Measurements from ENCODE around the gene TMEM229B.

DNA sequence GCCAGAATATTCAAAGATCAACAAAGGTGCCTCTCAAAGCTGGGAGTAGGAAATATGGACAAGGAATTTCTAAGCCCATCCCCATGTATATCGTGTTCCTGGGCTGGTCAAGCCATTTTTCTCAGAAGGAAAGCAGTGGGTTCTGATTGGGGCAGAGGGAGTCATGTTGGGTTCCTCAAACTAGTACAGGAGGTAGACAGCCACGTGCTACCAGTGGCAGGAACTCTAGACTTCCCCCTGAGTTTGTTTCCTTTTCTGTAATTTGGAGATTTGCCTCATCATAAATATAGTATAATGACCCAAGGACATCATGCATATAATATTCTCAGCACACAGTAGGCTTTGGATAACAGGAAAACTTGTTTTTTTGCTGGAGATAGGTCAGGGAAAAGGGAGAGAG is 28.2 kb upstream of the TMEM229B start:
- TF ChIP-seq, protein P1, sequence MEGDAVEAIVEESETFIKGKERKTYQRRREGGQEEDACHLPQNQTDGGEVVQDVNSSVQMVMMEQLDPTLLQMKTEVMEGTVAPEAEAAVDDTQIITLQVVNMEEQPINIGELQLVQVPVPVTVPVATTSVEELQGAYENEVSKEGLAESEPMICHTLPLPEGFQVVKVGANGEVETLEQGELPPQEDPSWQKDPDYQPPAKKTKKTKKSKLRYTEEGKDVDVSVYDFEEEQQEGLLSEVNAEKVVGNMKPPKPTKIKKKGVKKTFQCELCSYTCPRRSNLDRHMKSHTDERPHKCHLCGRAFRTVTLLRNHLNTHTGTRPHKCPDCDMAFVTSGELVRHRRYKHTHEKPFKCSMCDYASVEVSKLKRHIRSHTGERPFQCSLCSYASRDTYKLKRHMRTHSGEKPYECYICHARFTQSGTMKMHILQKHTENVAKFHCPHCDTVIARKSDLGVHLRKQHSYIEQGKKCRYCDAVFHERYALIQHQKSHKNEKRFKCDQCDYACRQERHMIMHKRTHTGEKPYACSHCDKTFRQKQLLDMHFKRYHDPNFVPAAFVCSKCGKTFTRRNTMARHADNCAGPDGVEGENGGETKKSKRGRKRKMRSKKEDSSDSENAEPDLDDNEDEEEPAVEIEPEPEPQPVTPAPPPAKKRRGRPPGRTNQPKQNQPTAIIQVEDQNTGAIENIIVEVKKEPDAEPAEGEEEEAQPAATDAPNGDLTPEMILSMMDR (conservative IDR thresholded peaks at IDR 0.05; ENCODE audit: low read length): no peak
- no peak for TF ChIP-seq EZH2phosphoT487 (IDR thresholded peaks at IDR 0.05; ENCODE audit: borderline replicate concordance)

All from Loucy (cell line).